ENCODE results near the gene ERG. TPM values are rescaled to one million over a fixed set of nuclear protein-coding genes. Genes with fewer than 3 reads are reported as not detected.

ERG gene
- total and polyA plus RNA-seq, 8 donors = 21.7 to 48.1 (median 36.8) TPM

DNA sequence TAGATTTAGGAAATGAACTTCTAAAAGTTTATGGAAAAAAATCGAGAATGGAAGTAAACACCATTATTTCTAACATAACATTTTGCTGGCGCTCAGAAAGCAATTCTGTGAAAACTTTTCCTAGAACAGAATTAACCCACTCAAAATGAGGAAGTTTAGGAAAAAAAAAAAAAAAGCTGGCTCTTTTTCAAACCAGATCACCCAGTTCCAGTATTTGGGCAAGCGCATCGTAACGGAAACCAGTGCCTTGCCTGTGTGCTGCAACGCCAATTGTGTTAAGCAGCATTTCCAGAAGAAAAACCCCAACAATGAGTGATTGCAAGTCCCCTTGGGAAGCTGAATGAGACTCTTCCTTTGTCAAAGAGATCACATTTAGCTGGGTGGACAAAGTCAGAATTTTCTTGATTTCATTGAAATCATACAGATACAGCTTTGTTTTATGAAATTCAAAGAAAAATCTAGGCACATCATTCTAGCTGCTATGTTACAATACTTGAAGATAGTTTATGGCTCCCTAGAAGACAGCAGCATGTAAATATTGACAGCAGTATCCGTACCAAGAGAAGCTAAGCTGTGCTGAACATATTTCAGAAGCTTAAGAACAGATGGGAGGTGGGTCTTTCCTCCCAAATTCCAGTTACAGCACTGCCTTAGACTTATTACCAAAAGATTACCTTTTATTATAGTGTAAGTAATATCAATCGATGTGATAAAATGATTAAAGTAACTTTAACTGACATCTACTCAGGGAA, 113.4 kb downstream of the ERG start:
- no peak for TF ChIP-seq CTCF (IDR thresholded peaks at IDR 0.05)
- H3K27ac ChIP-seq = peak overlapping the region in 1 of 2 donors; percentile 64
- peaks cover 0 to 5% of the 10 kb centered on the region in 2 donors for H3K36me3 ChIP-seq
- no peaks in the 10 kb centered on the region for H3K9me3 ChIP-seq
- intact Hi-C loops (cut with DNase I) = no loop called here
- H3K4me3 ChIP-seq = no peak overlapping the region
- H3K4me1 ChIP-seq = peaks cover 0 to 60% of the 10 kb centered on the region in 2 donors
- ATAC-seq = peak; percentile 14
- no peaks in the 10 kb centered on the region for H3K27me3 ChIP-seq
- DNase-seq = peak in 1 of 4 donors; percentile 40

- Histone ChIP-seq H3K27ac (peak overlapping the region in 1 of 2 donors; percentile 64), H3K36me3 (peaks cover 0 to 5% of the 10 kb centered on the region in 2 donors), H3K27me3 (no peaks in the 10 kb centered on the region), H3K9me3 (no peaks in the 10 kb centered on the region), H3K4me3 (no peak overlapping the region), H3K4me1 (peaks cover 0 to 53% of the 10 kb centered on the region in 2 donors)
- DNase-seq (no peak), ATAC-seq (no peak)
- TF ChIP-seq CTCF (IDR thresholded peaks at IDR 0.05) = no peak
- intact Hi-C loops (cut with DNase I) = no loop called here
Observed at GRCh38 chr21:38384238-38384560, 114.1 kb downstream of the ERG start.

GRCh38 chr21:38383411-38384237, 114.7 kb downstream of the ERG start:
- no peak for TF ChIP-seq CTCF (IDR thresholded peaks at IDR 0.05)
- DNase-seq = peak in 1 of 4 donors; percentile 73
- no peak overlapping the region for H3K4me3 ChIP-seq
- H3K4me1 ChIP-seq = peaks cover 0 to 48% of the 10 kb centered on the region in 2 donors
- H3K36me3 ChIP-seq = peaks cover 0 to 5% of the 10 kb centered on the region in 2 donors
- H3K27me3 ChIP-seq = no peaks in the 10 kb centered on the region
- no peak for ATAC-seq
- intact Hi-C loops (cut with DNase I) = no loop called here
- peak overlapping the region in 1 of 2 donors; percentile 64 for H3K27ac ChIP-seq
- H3K9me3 ChIP-seq = no peaks in the 10 kb centered on the region

DNA sequence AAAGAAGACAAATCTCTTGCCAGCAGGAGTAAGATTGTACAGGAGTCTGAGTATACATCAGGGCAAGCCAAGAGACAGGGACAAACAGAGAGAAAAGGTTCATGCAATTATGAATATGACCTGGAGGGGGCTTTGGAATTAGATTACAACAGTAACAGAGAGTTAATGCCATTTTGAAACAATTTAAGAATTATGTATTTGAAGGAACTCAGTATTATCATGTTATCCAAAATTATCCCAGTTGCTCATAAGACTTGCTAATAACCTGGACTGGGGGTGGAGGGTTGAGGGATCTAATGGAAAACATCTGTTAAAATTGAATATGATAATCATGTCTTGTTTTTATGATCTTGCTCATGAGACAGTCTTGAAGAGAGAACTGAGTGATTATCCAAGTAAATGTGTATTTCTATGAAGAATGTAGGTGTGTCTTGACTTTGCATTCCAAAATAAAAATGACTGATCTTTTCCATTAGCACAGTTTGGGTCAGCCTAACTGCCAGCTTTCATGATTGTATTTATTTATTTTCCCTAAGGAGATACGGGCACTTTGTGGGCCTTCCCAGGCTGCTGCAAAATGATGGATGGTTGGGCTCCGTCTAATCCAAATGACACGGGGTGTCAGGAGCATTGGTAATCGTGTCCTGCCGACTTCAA, 117.7 kb downstream of the ERG start:
- no peak for ATAC-seq
- intact Hi-C loops (cut with DNase I) = no loop called here

More for the DNA sequence above, 117.7 kb downstream of the ERG start:
- Histone ChIP-seq H3K4me3 (no peak overlapping the region), H3K27me3 (no peaks in the 10 kb centered on the region), H3K27ac (no peak overlapping the region), H3K9me3 (no peaks in the 10 kb centered on the region), H3K36me3 (peaks cover 0 to 5% of the 10 kb centered on the region in 2 donors), H3K4me1 (peaks cover 0 to 41% of the 10 kb centered on the region in 2 donors)
- DNase-seq = no peak
- peak in 1 of 2 donors; percentile 16 for TF ChIP-seq CTCF (IDR thresholded peaks at IDR 0.05)
